OCI-M2 (cell line): ENCODE measurements around the gene LRCH1.
"Not testable (repeated sequence)": the region's sequence is repeated elsewhere in the genome, so short reads cannot be mapped to it uniquely, and the experiment has no call there.

ENCODE experiments used
- DNase-seq: peaks from one replicate; lab custom pipeline; 2025; ENCODE audit not compliant: unreplicated experiment; lab: John Stamatoyannopoulos, UW

LRCH1 gene

GRCh38 chr13:46747031-46747820 lies 194.3 kb downstream of the LRCH1 start:
- DNase-seq: no peak

DNA sequence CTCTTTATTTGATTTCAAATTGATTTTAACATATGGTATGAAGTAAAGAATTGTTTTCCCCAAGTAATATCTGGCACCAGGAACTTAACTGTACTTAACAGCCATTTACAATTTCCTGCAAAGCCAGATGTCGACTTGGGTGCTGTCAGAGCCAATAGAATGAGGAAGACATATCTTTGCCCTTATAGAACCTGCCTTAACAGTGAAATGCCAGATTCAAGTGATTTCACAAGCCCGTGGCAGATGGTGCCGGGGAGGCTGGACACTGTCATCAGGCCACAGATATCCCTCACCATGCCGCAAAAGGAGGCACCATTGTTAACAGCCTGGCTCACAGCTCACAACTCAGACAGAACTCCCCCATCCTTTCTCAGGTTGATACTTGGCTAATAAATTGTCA lies 195.3 kb downstream of the LRCH1 start:
- DNase-seq: no peak

- no peak for DNase-seq
Observed at GRCh38 chr13:46749951-46750350, 197.0 kb downstream of the LRCH1 start.

- no peak for DNase-seq
Observed at GRCh38 chr13:46751811-46752635, 199.1 kb downstream of the LRCH1 start.

- no peak for DNase-seq
Observed at GRCh38 chr13:46753137-46753536, 200.2 kb downstream of the LRCH1 start.

DNA sequence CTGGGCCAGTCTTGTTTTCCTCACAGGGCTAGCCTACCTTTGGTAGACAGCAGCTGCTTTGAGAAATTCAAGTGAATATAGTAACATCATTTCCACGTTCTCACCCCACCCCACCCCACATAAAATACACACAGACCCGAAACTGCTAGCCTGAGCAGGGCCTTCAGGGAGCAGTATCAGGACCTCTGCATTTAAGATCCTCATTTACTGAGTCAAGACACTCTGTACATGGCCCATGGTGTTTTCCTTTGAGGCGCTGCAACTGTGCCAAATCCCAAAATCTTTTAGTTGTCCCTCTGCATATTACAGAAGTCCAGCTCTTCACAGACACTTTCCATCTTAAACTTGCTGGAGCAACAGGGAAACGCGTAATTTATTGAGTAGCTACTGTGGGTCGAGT lies 200.9 kb downstream of the LRCH1 start:
- DNase-seq: no peak

- DNase-seq: no peak
Observed at GRCh38 chr13:46754812-46755211, 201.8 kb downstream of the LRCH1 start.

GRCh38 chr13:46755508-46755907 lies 202.5 kb downstream of the LRCH1 start:
- not testable (repeated sequence) for DNase-seq

DNA sequence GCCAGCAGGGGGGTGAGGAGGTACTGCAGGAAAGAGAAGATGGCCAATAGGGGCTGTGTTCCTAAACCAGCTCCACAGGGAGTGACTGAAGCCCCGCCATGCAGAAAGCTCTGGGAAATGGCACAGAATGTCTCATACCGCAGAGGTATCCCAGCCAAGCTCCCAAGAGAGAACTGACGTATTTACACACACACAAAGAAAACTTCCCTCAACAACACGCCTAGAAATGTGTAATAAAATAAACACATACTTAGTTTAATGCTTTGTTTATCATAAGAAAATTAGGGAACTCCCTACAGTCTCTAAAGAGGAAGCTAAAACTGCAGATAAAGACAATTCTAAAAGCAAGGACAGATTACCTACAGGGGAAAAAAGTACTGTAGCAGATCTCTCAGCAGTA lies 204.0 kb downstream of the LRCH1 start:
- DNase-seq: no peak

GRCh38 chr13:46757640-46758039 lies 204.7 kb downstream of the LRCH1 start:
- no peak for DNase-seq

DNA sequence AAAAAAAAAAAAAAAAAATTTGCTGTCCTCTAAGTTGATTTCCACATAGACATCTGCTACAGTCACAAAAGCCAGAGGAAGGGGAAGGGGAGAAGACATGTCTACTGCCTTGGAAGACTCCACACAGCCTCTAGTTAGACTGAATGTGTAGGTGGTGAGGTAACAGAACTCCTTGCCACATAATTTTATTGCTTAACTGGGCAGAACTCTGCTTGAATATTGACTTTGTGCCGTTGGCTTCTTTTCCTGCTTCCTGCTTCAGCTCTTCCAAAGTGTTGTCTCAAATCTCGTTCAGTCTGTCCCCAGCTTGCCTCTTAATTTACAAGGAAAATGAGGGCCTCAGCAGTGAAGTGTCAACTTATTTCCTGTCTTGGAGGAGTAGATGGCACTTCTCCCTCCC lies 206.9 kb downstream of the LRCH1 start:
- DNase-seq: no peak

DNA sequence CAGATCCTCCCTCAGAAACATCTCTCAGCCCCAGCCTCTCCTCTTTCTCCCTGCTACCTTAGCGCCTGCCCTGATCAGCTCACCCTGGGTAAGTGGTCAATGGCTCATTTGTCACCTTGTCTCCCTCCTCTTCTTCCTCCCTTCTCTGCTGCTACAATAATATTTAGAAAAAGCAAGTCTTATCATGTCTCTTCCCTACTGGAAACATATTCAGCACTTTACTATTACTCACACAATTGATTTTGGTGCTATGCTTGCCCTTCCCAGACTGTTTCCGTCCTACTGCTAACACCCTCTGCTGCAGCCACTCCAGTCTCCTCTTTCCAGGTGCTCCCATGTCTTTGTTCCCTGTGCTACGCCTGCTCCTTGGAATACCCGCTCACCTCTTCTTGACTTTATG lies 208.2 kb downstream of the LRCH1 start:
- no peak for DNase-seq

DNA sequence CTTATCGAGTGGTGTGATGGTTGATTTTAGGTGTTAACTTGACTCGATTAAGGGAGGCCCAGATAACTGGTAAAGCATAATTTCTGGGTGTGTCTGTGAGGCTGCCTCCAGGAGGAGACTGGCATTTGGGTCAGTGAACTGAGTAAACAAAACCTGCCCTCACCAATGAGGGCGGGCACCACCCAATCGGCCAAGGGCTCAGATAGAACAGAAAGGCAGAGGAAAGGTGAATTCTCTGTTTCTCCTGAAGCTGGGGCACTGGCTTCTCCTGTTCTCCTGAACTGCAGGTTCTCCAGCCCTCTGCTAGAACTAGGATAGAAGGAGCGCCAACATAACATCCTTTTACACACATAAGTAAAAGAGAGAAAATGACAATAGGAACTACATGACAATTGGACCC lies 208.9 kb downstream of the LRCH1 start:
- DNase-seq: no peak

GRCh38 chr13:46769925-46770324 lies 217.0 kb downstream of the LRCH1 start:
- not testable (repeated sequence) for DNase-seq

DNA sequence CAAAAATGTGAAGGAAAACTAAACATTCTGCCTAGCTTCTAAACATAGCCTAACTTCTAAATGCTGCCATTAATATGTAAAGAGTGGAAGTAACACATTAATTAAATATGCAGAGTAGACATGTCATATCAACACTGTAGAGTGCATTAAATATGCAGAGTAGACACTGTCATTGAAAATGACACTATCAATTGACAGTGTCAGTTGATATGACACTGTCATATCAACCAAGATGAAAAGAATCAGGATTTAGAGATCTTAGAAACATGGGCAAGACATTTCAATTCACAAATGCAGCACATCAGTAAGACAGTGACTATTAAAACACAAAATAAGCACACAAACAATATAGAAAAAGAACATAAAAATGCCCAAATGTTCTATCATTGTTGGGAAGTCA lies 218.7 kb downstream of the LRCH1 start:
- DNase-seq: no peak

- DNase-seq: no peak
Observed at GRCh38 chr13:46773541-46773940, 220.6 kb downstream of the LRCH1 start.

DNA sequence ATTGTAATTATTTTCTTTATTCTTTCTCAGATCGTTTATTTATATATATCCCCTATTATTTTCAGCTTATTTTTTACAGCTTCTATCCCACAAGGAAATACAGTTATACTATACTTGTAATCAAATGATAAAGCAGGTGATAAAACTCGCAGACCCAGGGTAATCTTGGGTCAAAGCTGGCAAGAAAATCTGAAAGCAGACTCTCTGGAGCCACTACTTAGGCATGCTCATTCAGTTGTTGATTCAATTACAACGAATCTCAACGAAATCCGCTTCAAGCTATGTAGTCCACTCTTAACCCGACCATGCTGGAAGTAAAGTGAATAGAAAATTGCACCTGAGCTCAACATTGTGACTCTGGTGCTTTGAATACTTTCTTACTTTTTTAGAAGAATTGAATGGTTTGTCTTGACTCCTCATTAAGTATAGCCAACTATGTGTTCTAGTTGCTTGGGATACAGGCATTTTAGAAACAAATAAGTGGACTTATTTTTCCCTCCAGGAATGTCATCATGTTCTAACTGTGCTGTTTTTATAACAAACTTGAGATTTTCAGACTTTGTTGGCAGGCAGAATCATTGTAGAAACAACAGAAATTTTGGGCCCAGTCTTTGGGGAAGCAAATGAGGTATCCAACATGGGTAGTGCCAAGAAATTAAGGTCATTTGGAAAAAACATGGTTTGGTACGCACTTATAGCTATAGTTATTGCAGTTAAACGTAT lies 222.6 kb downstream of the LRCH1 start:
- DNase-seq: no peak

GRCh38 chr13:46778095-46778494 lies 225.1 kb downstream of the LRCH1 start:
- no peak for DNase-seq

GRCh38 chr13:46778890-46779289 lies 225.9 kb downstream of the LRCH1 start:
- DNase-seq: no peak

GRCh38 chr13:46782066-46782465 lies 229.1 kb downstream of the LRCH1 start:
- DNase-seq: no peak

GRCh38 chr13:46782691-46783090 lies 229.7 kb downstream of the LRCH1 start:
- DNase-seq: no peak

- no peak for DNase-seq
Observed at GRCh38 chr13:46783504-46783903, 230.5 kb downstream of the LRCH1 start.
